ENCODE data around the gene GDAP1L1.
A peak's percentile ranks its signal among the peaks of the same experiment; 100 is the strongest.

GDAP1L1 gene

GRCh38 chr20:44247131-44247571, at the start of gene GDAP1L1:
TSS of gene GDAP1L1 (plus strand) at chr20:44247308. CDS start at chr20:44247335, 27 bp downstream.
- no peak for DNase-seq (ENCODE audit: low spot score)

DNA sequence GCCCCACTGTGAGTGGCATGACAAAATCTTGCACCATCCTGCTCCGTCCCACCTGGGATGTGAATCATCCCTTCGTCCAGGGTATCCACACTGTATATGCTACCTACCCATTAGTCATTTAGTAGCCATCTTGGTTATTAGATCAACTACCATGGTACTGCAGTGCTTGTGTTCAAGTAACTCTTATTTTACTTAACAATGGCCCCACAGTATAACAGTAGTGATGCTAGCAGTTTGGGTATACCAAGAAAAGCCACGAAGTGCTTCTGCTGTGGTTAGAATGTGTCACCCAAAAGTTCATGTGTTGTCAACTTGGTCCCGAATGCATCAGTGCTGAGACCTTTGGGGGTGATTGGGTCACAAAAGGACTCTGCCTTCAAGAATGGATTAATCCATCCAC, 48.2 kb upstream of the GDAP1L1 start:
- DNase-seq (ENCODE audit: low spot score) = no peak

DNA sequence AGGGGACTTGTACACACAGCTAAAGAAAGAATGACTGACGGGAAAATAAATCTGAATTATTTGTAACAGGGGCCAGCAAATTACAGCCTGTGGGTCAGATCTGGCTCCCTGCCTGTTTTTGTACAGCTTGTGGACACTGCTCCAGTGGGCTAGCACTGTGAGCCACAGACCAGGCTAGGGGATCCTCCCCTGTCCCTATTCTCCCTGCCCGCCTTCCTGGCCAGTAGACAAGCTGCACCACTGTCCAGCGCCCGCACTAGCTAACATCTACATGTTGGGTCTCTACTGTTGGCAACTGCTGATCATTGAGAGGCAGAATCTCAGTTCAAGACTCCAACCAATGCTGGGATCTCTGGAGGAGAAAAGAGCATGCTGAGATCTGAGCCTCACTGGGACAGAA, 47.2 kb upstream of the GDAP1L1 start:
- no peak for DNase-seq (ENCODE audit: low spot score)

DNA sequence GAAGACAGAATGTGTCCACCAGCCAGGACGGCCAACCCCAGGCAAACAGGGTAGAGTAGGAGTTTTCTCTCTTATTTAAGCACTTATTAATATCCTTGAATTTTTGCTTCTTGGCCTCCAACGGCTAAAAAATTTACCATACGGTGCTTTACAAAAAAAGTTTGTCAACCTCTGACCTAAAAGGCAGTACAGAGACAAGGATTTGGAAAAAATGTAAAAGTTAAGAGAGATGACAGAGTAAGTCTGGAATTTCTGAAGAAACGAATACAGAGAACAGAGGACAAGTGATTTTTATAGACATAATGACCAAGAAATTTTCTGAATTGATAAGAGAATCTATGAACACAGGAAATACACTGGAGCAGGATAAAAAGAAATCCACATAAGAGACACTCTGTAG, 46.7 kb upstream of the GDAP1L1 start:
- DNase-seq (ENCODE audit: low spot score) = no peak

- no peak for DNase-seq (ENCODE audit: low spot score)
Measured at GRCh38 chr20:44200983-44201382, 46.1 kb upstream of the GDAP1L1 start.

- no peak for DNase-seq (ENCODE audit: low spot score)
Measured at GRCh38 chr20:44203161-44203560, 43.9 kb upstream of the GDAP1L1 start.

GRCh38 chr20:44204156-44204831, 42.8 kb upstream of the GDAP1L1 start:
- no peak for DNase-seq (ENCODE audit: low spot score)

DNA sequence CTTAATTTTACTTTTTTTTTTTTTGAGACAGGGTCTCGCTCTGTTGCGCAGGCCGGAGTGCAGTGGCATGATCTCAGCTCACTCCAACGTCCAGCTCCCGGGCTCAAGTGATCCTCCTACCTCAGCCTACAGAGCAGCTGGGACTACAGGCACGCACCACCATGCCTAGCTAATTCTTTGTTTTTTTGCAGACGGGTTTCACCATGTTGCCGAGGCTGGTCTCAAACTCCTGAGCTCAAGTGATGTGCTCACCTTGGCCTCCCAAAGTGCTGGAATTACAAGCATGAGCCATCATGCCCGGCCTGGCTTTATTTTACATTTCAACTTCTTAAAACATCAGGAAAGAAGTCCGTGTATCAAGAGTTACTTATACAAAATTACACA, 42.3 kb upstream of the GDAP1L1 start:
- no peak for DNase-seq (ENCODE audit: low spot score)

DNA sequence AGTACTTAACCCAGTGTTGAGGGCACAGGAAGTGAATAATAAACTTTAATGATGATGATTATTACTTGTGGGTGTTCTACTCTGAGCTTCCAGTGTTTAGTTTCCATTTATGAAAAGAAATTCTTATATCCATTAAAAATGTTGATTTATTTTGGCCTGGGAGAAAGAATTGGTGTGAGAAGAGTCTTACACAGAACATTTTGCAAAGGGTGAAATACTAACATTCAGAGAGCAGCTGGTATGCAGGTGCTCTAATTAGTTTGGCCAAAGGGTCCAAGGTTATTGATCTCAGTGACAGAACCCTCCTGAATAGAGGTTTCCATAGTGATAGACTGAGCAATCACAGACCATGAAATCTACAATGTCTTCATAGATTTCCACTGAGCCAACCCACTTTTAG, 41.0 kb upstream of the GDAP1L1 start:
- no peak for DNase-seq (ENCODE audit: low spot score)

- DNase-seq (ENCODE audit: low spot score) = no peak
Measured at GRCh38 chr20:44207126-44207723, 39.9 kb upstream of the GDAP1L1 start.

DNA sequence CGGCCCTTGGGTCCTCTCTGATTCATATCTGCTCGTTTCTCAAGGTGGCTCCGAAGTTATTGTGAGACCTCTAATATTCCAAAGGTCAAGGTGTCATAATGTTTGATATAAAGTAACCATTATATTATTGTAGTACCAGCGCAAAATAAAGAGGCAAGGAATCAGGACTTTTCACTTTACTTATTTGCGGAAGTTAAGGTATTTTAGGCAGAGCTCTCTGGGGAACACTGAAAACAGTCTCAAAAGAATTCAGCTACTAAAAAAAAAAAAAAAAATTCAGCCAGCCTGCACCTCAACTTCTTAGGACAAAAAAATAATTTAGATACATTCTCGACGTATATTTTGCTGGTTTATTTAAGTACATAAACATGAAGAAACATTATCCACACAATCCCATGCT, 38.9 kb upstream of the GDAP1L1 start:
- no peak for DNase-seq (ENCODE audit: low spot score)

DNA sequence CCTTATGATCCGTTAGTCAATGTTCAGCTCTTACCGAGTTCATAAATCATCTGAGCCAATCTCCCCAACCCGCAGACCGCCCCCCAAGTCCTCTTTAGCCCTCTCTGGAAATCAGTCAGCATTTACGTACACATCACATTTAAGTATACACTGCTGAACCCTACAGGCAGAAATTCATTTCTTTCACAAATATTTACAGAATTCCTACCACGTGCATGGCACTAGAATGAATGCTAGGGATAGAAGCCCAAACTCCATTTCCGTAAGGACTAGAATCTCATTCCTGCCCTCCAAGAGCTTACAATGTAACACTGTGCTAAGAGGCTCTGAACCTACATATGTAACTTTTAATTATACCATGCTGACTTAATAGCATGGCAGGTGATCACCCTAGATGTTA, 38.3 kb upstream of the GDAP1L1 start:
- DNase-seq (ENCODE audit: low spot score) = no peak

DNA sequence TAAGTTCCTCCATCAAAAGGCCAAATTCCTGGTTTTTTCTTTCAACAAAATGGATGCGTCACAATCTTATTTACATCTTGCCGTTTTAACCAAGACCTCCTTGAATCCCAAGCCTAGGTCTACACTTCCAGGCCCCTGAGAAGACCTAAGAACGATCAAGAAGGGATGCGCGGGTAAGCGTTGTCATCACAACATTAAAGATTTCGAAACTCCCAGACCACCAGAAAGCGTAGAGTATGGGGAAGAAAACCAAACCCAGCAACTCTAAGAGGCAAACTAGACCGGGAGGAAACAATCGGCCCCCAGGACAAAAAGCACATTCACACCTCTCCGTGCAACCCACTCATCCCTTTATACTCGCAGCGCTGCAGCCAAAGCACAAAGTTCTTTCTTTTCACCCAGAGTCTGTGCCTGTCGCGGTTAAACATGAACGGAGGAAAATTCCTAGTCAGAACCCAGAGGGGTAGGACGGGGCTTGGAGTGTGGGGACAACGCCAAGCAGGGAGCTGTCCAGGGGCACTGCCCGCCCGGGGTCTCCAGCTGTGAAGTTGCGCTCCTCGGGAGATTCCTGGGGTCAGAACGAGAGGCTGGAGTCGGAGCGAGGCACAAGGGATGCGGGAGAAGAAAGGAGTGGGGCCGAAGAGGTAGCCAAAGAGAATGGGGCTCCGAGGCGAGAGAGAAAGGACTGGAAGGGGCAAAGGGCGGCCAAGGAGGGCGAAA, 37.3 kb upstream of the GDAP1L1 start:
- DNase-seq (ENCODE audit: low spot score) = no peak

GRCh38 chr20:44210406-44211176, 36.5 kb upstream of the GDAP1L1 start, which contains the start of gene OSER1:
TSS of gene OSER1 (minus strand) at chr20:44210771. CDS start at chr20:44206957, 3,814 bp downstream.
- peak; percentile 96 for DNase-seq (ENCODE audit: low spot score)

GRCh38 chr20:44211177-44212039, 35.7 kb upstream of the GDAP1L1 start:
- DNase-seq (ENCODE audit: low spot score) = peak; percentile 37

- DNase-seq (ENCODE audit: low spot score) = no peak
Measured at GRCh38 chr20:44212792-44213191, 34.3 kb upstream of the GDAP1L1 start.

GRCh38 chr20:44215125-44215524, 32.0 kb upstream of the GDAP1L1 start:
- DNase-seq (ENCODE audit: low spot score) = peak; percentile 67

DNA sequence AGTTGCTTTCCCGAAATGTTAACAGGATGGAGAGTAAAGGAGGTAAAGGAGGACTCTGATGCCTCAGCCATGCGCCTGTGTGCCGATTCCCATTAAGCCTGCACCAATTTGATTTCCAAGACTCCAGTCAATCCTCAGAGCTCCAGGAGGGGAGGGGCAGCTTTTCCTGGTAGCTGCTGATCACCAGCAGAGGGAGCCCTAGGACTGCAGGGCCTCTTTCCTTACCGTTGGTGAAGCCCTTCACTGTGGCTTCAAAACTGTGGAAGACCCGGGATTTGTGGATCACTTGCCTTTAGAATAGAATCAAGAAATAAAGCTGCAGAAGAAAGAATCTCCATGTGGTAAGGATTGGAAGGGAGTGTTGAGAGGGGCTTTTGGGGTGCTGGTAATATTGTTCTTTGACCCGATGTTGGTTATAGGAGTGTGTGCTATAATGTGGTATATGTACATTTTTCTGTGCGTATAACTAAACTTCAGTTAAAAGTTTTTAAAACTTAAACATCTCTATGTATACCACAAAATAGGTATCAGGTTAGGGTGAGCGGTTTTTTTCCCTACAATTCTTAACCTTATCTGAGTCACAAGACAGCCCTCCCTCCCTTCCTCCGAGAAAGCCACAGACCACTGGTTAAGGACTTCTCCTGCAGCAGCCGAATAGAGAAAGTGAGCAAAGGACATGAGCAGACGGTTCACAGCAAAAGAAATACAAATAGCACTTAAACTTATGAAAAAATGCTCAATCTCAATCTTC, 29.6 kb upstream of the GDAP1L1 start:
- peak; percentile 73 for DNase-seq (ENCODE audit: low spot score)

DNA sequence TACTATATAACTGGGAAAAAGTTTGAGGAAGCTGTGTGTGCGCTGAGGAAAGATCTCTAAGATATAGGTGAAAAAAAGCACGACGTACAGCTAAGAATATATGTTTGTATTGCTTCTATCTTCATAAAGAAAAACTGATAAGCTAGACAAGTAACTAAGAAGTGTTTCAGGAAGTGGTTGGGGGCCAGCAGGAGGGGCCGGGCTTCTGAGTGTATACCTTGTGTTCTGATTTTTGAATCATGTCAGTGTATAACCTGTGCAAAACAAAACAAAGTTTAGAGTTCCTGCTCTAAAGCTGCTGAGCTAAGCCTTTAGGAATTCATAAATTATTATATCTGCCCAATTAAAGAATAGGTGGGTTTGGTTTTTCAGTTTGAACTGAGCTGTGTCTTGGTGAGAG, 28.7 kb upstream of the GDAP1L1 start:
- DNase-seq (ENCODE audit: low spot score) = no peak

DNA sequence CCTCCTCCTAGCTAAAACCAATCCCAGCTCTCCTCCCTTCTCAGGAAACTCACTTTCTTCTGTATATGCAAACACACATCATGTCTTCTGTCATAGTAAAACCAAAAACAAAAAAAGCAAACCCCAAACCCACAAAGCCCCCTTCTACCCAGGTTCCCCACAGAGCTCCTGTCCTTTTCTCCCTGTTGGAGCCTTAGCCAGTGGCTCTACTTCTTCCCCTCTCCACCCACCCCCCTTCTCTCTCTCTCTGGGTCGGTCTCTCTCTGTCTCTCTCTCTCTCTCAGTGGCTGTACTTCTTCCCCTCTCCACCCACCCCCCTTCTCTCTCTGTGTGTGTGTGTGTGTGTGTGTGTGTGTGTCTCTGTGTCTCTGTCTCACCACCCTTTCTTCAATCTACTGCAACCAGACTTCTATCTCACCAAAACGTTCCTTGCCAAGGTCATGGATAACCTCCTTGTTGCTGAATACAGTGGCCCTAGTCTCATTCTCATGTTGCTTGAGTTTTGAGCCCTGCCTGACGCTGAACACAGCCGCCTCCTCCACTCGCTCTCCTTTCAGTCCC, 27.9 kb upstream of the GDAP1L1 start:
- DNase-seq (ENCODE audit: low spot score) = no peak

Data from HuH-7 (cell line).